Smooth muscle cell of the coronary artery (primary cell): ENCODE measurements around the gene ELP4. TPM values are rescaled to one million over a fixed set of nuclear protein-coding genes. Genes with fewer than 3 reads are reported as not detected.

Experiments used
- total RNA-seq: library from RNA; depleted of rRNA; stranded (reverse); fragments of >200 nt; gene quantifications from 2 replicates; pipeline ENCODE4 v1.2.3, GENCODE V29; 2014; ENCODE audit warnings: low replicate concordance

ELP4 gene
- total RNA-seq, result 14.0 and 16.3 TPM in 2 replicates

GRCh38 chr11:31509429-31510345 is at the start of gene ELP4, which contains the start of gene IMMP1L:
Gene ELP4, plus strand, starts transcription at chr11:31509767. Its CDS starts 18 bp downstream, at chr11:31509785.
Gene IMMP1L, minus strand, starts transcription at chr11:31509622. Its CDS starts 46,346 bp downstream, at chr11:31463276.

GRCh38 chr11:31810779-31811647 is 301.4 kb downstream of the ELP4 start, which contains the start of gene PAX6:
Gene PAX6, minus strand, starts transcription at chr11:31811322. Its CDS starts 4,911 bp downstream, at chr11:31806411.

Other genes starting within 250 kb of the ELP4 start
- 0.08 and 0.12 TPM in 2 replicates for gene DCDC1, start 140.0 kb upstream of the ELP4 start, total RNA-seq
- gene DNAJC24, start 139.9 kb upstream of the ELP4 start, total RNA-seq, result 10.3 and 13.9 TPM in 2 replicates
- gene IMMP1L, start 145 bp upstream of the ELP4 start, total RNA-seq, result 4.0 and 9.2 TPM in 2 replicates